Fibroblast of pulmonary artery (primary cell): ENCODE measurements around the gene HEATR5B.

Source experiments
- DNase-seq: peaks from one replicate; pipeline ENCODE4 v3.0.0-alpha.2; 2010; ENCODE audit warnings: low read depth
- H3K4me3 ChIP-seq: replicated peaks from 2 replicates; pipeline ENCODE4 v1.5.1; 2011; ENCODE audit warnings: low read depth, mild to moderate bottlenecking, control low read depth, low read length, moderate library complexity
- TF ChIP-seq, protein P1 (sequence below): IDR thresholded peaks from 2 replicates; pipeline ENCODE4 v1.5.1; 2011; ENCODE audit warnings: mild to moderate bottlenecking, control low read depth, low read length, inconsistent platforms; ENCODE audit errors: missing control alignments

HEATR5B gene

DNA sequence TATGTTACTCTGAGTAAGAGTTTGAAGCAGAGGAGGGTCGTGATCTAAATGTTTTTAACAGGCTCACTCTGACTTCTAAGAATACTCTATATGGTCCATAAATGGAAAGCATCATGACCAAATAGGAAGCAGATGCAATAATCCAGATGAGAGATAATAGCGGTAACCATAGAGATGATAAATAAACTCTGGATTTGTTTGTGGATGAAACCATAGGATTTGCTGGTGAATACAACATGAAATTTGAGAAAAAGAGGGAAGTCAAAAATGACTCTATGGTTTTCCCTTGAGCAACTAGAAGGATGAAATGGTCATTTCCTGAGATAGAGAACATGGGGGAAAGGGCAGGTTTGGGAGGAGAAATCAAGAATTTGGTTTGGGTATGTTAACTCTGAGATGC, 3.9 kb downstream of the HEATR5B start:
- DNase-seq, result peak; percentile 18
- no peak overlapping the region for H3K4me3 ChIP-seq
- TF ChIP-seq, protein P1, sequence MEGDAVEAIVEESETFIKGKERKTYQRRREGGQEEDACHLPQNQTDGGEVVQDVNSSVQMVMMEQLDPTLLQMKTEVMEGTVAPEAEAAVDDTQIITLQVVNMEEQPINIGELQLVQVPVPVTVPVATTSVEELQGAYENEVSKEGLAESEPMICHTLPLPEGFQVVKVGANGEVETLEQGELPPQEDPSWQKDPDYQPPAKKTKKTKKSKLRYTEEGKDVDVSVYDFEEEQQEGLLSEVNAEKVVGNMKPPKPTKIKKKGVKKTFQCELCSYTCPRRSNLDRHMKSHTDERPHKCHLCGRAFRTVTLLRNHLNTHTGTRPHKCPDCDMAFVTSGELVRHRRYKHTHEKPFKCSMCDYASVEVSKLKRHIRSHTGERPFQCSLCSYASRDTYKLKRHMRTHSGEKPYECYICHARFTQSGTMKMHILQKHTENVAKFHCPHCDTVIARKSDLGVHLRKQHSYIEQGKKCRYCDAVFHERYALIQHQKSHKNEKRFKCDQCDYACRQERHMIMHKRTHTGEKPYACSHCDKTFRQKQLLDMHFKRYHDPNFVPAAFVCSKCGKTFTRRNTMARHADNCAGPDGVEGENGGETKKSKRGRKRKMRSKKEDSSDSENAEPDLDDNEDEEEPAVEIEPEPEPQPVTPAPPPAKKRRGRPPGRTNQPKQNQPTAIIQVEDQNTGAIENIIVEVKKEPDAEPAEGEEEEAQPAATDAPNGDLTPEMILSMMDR, result no peak

DNA sequence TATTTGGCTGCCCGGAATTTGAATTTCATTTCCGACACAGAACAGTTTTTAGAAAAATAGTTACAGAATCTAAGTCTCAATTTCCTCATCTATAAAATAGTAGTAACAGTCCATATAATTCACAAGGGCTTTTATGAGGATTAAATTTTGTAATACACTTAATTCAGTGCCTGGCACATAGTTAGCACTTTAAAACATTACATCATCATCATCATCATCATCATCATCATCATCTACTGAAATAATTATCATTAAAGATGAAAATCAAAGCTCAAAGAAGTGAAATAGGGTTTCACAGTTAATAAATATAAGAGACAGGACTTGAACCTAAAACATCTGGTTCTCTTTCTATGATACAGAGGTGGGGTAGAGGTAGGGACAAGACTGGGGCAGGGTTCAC, 13.2 kb downstream of the HEATR5B start:
- DNase-seq, result no peak
- no peak overlapping the region for H3K4me3 ChIP-seq
- TF ChIP-seq, protein P1, result no peak

DNA sequence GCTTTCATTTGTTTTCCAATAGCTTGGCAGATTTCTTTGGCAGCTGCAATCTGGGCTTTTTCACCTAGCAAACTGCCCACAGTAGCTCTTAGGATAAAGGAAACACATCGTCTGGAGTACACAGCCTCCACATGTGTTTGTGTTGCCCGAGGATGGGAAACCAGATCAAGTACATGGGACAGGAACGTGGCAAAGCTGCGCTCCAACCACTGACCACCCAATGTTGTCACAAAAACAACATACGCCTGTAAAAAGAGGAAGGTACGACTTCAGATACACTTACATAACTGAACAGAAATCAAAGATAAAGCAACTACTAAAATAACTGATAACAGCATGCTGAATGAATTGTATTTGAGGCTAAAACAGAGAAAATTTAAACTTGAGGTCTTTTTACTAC, 15.5 kb downstream of the HEATR5B start:
- DNase-seq, result no peak
- H3K4me3 ChIP-seq, result no peak overlapping the region

DNA sequence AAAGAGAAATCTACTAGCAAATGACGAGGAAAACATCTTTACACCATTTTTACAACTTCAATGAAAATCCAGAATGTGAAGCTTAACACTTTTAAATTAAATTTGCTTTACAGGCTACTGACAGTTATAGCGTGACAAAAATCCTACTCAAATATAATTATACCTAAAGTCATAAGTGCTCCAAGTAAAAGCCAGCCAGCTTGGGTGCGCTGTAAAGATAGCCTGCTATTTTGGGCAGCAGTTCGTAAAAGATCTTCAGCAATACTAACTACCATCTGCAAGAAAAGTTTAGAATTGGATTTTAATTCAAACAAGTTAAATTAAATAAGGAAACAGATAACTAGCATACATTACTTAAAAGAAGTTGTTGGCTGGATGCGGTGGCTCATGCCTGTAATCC, 22.4 kb downstream of the HEATR5B start:
- no peak for DNase-seq
- TF ChIP-seq, protein P1, result no peak
- no peak overlapping the region for H3K4me3 ChIP-seq

More for the DNA sequence above, 15.5 kb downstream of the HEATR5B start:
- TF ChIP-seq, protein P1, result no peak

DNA sequence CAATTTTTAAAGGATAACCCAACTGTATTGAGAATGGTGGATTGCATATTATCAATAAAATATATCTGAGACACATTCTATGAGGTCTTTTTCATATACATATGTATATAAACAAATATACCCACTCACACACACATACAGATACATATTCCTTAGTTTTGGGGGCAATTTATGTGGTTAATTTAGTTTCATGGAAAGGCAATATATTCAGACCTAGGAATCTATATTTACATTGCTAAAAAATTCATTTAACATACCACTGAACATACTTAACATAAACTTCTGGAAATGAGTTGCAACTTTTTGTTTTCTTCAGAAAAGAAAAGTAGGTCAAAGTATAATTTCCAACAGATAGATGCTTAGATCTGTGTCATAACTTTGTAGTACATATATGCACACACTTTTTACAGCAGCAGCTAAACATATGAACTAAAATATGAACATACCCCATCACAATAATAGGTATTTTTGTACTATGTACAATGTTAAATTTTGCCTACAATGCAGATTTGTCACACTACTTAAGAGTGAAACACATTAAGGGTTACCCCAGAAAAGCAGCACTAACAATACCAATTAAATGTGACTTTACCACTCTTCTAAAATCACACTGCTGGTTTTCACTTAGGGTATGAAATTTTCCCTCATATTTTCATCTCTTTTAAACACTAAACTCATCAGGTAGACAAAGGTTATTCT, 23.0 kb downstream of the HEATR5B start:
- TF ChIP-seq, protein P1, result no peak
- no peak for DNase-seq
- no peak overlapping the region for H3K4me3 ChIP-seq

DNA sequence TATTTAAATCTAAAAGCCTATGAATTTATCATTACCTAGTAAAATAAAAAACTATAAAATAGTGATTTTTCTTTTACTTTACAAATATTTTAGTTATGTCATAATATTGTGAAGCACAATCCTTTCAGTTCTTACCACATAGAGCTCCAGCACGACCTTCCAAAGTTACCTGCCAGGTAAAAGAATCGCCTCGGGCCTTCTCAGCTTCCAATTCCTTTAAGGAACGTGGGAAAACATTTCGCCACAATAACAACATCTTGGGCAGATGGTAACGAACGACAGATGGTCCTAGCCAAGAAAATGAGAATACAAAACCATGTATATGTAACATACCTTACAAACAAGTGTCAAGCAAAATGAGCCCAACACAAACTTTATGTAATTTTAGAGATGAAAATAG, 23.7 kb downstream of the HEATR5B start:
- no peak for DNase-seq
- H3K4me3 ChIP-seq, result no peak overlapping the region
- TF ChIP-seq, protein P1, result no peak

DNA sequence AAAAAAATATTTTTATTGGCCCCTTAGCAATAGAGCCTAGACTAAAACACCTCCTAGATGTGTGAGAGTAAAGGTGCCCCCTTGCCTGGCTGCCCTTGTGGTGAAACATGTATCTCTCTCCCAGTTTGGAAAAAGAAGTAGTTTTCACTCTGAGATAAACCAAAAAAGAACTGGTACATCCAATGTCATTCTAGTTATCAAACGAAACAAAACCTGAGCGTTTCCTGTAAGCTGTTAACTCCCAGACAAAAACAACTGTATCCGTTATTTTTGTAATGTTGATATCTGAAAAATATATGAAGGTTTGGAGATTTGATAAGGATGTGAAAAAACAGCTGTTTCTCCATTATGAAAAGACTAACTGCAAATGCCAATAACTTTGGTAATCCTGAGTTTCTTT, 24.3 kb downstream of the HEATR5B start:
- no peak overlapping the region for H3K4me3 ChIP-seq
- TF ChIP-seq, protein P1, result no peak
- DNase-seq, result no peak
